ENCODE measurements around the gene CRACR2B.

- no peak for TF ChIP-seq EZH2 (IDR thresholded peaks at IDR 0.05; ENCODE audit: insufficient read depth, low read length)
- TF ChIP-seq CTCF (IDR thresholded peaks at IDR 0.05; ENCODE audit: insufficient read depth, low read depth, low read length) = no peak
Observed at GRCh38 chr11:842370-843002, 14.8 kb downstream of the CRACR2B start, which contains the start of the genes POLR2L and TSPAN4.
